Astrocyte of the spinal cord (primary cell): ENCODE data around the gene UBXN11.

Experiments used
- DNase-seq: peaks from one replicate; pipeline ENCODE4 v3.0.0; 2011; ENCODE audit warnings: low read depth, low spot score
- H3K4me3 ChIP-seq: 2 replicates; pipeline ENCODE4 v1.5.1; 2011; ENCODE audit warnings: low read depth, mild to moderate bottlenecking, low read length, moderate library complexity
- CTCF ChIP-seq: IDR thresholded peaks from 2 replicates; pipeline ENCODE4 v1.5.1; 2012; ENCODE audit warnings: low read depth, mild to moderate bottlenecking, low read length, inconsistent platforms
- in situ Hi-C: cut with HindIII; loops from 2 replicates; pipeline ENCODE4 v1.10.0; 2017; ENCODE audit warnings: low sequenced_read_pairs

Gene UBXN11

GRCh38 chr1:26290122-26290881 is 16.1 kb downstream of the UBXN11 start:
- no peak for DNase-seq
- H3K4me3 ChIP-seq = no peak overlapping the region
- TF ChIP-seq CTCF = no peak
- in situ Hi-C loops = no loop called here

- in situ Hi-C loops = no loop called here
- H3K4me3 ChIP-seq = no peak overlapping the region
- no peak for DNase-seq
- TF ChIP-seq CTCF = no peak
These were observed 17.0 kb downstream of the UBXN11 start for GRCh38 chr1:26289158-26290059.

GRCh38 chr1:26288311-26288941 is 18.0 kb downstream of the UBXN11 start:
- in situ Hi-C loops = no loop called here
- TF ChIP-seq CTCF = no peak
- no peak overlapping the region for H3K4me3 ChIP-seq
- no peak for DNase-seq

GRCh38 chr1:26287811-26288210 is 18.6 kb downstream of the UBXN11 start:
- DNase-seq = no peak
- no peak overlapping the region for H3K4me3 ChIP-seq
- in situ Hi-C loops = no loop called here
- no peak for TF ChIP-seq CTCF

GRCh38 chr1:26287033-26287711 is 19.3 kb downstream of the UBXN11 start:
- no peak for TF ChIP-seq CTCF
- DNase-seq = no peak
- H3K4me3 ChIP-seq = no peak overlapping the region

GRCh38 chr1:26286064-26286416 is 20.4 kb downstream of the UBXN11 start:
- DNase-seq = no peak
- no peak for TF ChIP-seq CTCF
- in situ Hi-C loops = no loop called here
- H3K4me3 ChIP-seq = no peak overlapping the region

More at GRCh38 chr1:26287033-26287711, 19.3 kb downstream of the UBXN11 start:
- in situ Hi-C loops = no loop called here
